Hematopoietic multipotent progenitor cell treated with erythropoietin and hydrocortisone succinate and interleukin-3 and kit ligand, for 8 days (in vitro differentiated cells): ENCODE measurements around the gene SIGLEC12.
"Not testable (repeated sequence)": the region's sequence is repeated elsewhere in the genome, so short reads cannot be mapped to it uniquely, and the experiment has no call there.

Experiments used
- DNase-seq: peaks from one replicate; pipeline ENCODE4 v3.0.0-alpha.2; 2015

SIGLEC12 gene

DNA sequence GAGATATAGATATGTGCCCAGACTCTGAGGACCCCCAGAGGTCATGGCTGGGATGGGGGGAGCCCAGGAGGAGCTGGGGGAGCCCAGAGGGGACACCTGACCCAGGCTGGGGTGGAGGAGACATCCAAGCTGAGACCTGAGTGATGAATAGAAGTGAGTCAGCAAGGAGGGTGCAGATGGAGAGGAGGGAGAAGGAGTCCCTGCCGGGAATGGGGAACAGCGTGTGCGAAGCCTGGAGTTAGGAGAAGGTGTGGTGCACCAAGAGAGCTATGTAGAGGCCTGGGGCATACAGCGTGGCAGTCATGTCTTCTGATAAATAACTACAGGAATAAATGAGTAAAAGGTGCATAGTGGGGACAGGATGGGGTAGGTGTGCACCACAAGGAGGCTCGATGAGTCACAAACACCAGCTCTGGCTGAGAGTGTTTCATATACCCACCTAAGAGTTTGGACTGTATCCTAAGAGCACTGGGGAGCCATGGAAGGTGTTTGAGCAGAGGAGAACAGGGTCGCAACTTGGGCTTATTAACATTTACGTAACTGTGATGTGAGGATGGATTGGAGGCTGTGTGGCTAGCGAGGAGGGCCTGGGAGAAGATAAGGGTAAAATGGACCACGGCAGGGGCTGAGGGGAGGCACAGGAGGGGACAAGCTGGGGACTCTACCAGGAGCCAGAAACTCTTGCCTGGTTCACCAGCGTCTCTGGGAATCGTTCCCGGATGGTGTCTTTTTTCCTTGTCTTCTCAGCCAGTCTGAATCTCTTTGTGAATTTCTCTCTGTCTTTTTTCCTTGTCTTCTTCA is 21.9 kb downstream of the SIGLEC12 start:
- no peak for DNase-seq

DNA sequence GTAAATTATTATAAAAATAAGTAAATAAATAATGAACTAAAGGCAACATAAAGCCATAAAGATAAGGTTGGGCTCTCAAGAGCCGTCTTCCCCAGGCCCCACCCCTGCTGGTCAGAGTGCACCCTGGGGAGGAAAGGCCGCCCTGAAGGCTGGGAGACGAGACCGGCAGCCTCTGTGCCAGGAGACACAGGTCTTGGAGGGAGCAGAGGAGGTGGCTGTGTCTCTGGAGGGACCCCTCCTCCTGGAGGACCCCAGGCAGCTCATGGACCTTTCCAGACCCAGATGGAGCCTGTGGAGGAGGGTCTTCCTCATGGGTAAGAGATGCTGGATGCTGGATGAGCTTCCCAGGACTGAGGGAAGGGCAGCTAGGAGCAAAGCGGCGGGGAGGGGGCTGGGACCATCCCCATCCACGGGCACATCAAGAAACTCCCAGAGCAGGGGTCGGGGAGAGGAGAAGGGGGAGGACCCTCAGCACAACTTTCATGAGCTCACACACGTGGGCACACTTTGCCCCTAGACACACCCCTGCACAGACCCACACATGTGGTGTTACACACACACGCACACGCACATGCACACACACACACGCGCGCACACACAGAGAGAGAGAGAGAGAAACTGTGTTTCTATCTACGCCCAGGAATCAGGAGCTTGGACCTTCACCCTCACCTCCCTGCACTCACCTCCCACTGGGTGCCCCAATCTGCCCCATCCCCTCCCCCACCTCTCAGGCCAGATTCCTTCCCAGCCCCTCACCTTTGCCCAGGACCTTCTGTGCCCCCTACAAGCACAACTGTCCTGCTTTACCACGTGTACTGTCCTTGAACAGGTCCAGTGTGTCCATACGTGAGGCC is 23.0 kb downstream of the SIGLEC12 start, which contains the start of gene CEACAM18:
TSS of gene CEACAM18 (plus strand) at position 159 of the 854 bp plus-strand sequence.
- no peak for DNase-seq

DNA sequence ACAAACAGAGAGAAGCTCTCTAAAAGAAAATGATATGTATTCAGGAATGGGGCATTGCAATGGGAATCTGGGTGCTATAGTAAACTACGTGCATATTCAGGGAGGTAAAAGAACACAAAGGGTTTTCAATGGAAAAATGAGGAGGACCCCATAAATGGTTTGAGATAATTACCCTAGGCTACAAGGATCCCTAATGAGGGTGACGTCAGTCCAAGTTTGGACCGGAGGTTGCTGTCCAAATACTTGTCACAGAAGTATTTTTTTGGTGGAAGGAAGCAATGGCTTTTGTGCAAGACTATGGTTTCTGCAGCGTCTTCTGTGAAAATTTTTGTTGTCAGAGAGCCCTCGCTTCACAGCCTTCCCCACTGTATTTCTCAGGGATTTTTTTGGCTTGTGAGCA is 24.3 kb downstream of the SIGLEC12 start:
- no peak for DNase-seq

DNA sequence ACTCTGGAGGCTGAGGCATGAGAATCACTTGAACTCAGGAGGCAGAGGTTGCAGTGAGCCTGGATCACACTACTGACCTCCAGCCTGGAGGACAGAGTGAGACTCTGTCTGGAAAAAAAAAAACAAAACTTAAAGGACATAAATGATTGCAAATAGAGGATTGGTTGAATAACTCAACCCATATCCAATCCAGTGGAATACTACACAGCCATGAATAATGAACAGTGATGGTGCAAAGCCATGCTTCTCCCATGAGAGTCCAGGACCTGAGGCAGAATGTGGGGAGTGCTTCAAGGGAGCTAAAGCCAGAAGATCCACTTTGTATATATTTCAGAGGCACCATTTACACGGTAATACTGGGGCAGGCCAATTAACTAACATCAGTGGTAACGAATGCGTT is 25.4 kb downstream of the SIGLEC12 start:
- no peak for DNase-seq

DNA sequence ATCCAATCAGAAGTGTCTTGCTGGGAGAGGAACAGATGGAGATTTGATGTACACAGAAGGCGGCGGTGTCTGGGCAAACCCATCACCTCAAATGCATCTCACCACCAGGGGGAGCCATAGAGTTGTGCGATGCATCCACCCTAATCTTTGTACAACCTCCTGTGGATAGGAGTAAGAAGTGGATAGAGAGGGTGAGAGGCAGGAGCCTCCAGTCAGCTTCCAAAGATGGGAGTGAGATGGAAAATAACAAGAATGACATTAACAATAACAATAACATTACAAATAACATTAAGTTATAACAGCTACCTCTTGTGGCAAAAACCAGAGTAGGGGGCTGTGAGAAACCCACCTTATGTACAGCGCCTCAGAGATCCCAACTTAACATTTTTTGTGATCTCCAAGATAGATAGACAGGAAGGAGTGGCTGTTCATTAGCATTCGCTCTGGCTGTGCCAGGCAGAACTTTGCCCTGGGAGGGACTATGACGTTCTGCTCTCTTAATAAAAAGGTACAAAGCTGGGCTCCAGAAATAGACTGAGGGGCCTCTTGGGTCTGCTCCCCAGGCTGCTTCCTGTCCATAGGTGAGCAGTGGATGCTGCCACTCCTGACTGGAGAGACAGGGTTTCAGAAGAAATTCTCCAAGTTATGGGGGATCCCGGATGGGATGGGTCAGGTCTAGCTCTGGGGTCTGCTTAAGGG is 28.4 kb downstream of the SIGLEC12 start:
- DNase-seq: peak; percentile 90

DNA sequence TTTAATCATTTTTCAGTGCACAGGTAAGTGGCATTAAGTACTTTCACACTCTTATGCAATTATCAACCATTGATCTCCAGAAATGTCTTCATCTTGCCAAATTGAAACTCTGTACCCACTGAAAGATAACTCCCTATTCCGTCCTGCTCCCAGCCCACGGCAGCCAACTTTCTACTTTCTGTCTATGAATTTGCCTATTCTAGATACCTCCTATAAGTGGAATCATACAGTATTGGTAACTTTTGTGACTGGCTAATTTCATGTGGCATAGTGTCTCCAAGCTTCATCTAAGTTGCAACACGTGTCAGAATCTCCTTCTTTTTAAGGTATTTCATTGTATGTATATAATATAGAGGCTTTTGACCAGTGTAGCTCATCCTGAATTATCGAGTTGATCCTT is 29.0 kb downstream of the SIGLEC12 start:
- DNase-seq: peak; percentile 4

DNA sequence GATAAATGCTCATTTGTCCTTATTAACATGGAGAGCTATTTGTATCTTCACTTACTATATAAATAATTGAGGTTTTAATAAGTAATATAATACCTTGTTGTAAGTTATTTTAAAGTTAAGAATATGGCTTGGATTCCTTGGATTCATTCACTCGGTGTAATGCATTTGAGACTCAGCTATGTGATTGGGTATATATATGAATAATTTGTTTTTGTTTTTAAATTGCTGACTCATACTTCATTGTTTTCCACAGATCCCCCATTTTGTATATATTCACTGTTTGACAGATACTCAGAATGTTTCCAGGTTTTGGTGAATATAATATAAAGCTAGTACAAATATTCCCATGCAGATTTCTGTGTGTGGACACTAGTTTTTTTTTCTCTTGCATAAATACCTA is 30.1 kb downstream of the SIGLEC12 start:
- peak; percentile 7 for DNase-seq

DNA sequence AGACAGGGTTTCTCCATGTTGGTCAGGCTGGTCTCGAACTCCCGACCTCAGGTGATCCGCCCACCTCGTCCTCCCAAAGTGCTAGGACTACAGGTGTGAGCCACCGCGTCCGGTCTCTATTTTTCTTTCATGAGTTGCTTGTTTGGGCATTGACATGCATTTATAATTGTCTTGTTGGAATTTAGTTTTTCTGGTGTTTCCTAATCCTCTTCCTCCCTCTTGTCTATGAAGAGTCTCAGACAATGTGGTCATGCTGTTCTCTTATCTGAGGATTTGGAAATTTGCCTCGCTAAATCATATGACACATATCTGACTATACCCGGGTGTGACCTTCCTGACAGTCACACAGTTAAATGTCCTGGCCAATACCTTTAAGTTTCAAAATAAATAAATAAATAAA is 30.6 kb downstream of the SIGLEC12 start:
- peak; percentile 85 for DNase-seq

DNA sequence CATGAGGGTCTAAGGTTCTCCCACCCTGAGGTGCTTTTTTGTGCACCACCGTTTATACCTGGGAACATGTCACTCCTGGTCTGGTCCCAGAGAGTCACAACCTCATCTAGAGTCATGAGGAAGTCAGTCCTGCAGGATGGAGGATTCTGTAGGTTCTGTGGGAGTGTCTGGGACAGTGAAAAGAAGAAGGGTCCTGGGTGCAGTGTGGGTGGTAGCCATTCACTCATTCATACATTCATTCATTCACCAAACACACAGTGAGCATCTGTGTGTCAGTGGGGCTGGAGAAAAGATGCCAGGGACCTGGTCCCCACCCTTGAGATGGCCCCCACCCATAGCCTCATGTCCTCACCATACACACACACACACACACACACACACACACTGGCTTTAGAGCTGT is 32.0 kb downstream of the SIGLEC12 start:
- no peak for DNase-seq

DNA sequence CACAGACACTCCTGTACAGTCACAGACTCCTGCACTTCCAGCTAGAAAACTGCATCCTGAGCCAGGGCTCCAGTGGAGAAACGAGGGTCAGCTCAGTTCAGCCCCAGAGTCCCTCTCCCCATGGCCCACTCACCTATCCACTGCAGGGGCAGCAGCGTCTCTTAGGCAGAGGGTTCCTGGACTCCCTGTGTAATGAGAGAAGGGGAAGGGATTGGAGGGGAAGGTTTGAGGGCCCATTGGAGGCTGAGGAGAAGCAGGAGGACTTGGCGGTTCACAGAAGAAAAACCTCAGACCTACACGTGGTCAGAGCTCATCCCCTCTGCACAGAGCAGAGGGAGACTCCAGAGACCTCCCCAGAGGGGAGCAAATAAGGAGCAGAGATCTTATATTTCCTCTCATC is 32.4 kb downstream of the SIGLEC12 start:
- no peak for DNase-seq

DNA sequence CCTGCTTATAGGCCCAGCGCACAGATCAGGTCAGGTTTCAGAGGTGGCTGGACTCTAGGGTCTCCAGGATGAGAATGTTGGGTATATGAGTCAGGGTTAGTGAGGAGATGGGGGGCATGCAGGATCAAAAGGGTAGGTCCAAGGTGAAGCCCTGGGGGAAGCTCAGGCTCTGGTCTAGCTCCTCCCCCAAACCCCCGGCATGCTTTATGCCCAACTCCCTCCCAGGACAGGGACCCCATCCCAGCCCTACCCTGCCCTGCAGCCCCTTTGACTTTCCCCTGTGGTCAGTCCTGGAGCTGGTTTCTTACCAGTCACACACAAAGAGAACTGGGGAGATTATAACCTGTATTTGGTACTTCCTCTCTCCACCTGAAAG is 33.1 kb downstream of the SIGLEC12 start:
- DNase-seq: no peak

DNA sequence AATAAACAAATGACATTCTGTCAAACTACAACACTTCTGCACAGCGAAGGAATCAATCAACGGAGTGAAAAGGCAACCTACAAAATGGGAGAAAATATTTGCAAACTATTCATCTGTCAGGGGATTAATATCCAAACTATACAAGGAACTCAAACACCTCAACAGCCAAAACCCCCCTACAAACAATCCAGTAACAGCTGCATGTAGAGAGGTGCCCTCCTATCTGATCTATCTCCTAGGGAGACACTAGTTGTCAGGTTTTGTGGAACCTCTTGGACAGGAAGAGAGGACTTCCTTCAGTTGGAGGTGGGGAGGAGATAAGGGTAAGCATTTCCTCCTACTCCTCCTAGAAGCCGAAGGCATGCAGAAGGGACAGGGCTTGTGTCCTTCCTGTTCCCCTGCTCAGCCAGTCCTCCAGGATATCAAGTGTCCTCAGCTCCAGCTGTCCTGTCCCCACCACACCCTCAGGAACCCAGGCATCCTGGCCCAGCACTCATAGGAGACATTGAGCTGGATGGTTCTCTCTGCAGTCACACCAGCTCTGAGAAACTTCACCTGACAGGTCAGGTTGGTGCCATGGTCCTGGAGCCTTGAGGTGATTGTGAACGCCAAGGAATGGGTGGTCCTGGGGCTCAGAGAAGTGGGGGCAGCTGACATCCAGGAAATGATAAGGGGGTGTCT is 33.6 kb downstream of the SIGLEC12 start:
- peak; percentile 68 for DNase-seq

DNA sequence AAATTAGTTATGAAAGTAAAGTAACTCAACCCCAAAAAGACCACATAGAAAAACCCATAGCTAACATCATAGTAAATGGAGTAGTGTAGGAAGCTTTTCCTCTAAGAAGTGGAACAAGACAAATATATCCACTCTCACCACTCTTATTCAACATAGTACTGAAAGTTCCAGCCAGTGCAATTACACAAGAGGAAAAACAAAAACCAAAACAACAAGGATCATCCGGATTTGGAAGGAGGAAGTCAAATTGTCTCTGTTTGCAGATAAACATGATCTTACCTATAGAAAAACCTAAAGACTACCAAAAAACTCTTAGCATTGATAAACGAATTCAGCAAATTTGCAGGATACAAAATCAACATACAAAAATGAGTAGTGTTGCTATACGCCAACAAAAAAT is 34.9 kb downstream of the SIGLEC12 start:
- no peak for DNase-seq

DNA sequence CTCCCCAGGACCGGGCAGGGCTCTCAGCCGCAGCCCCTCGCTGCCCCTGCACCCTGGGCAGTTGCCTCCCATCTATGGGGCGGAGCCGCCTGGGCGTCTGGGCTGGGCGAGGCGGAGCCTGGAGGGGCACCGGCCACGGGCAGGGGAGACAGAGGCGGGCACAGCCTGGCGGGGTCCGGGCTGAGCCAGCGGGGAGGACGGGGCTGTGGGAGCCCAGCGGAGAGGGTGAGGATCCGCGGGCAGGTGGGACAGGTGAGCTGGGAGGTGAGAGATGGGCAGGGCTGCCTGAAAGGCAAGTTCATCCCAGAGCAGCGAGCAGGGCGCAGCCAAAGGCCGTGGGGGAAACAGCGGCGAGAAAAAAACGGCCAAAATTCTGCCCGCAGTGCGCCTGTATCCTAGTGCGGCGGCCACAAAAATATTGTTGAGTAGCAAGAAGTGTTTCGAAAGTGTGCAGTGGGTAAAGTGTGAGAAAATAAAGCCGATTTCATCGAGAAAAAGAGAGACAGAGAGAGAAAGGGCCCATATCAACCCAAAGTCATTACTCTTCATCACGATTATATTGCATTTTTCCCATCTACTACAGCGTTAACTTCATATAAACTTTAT is 37.5 kb downstream of the SIGLEC12 start:
- DNase-seq: not testable (repeated sequence)

DNA sequence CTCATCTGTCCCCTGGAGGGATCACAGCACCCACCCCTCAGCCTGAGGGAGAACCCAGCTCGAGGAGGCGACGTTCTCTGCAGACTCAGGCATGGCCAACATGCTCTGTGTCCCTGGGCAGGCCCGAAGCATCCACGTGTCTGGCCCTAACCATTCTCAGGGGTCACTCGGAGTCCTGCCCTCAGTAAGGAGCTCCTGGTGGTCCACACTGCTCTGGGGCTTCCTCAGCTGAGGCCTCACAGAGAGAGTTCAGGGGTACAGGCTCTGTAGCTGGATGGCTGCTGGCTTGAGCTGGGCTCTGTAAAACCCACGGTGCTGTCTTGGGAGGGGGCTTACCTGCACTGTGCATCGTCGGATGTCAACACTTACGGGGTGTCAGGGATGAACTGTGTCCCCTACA is 38.9 kb downstream of the SIGLEC12 start:
- no peak for DNase-seq

DNA sequence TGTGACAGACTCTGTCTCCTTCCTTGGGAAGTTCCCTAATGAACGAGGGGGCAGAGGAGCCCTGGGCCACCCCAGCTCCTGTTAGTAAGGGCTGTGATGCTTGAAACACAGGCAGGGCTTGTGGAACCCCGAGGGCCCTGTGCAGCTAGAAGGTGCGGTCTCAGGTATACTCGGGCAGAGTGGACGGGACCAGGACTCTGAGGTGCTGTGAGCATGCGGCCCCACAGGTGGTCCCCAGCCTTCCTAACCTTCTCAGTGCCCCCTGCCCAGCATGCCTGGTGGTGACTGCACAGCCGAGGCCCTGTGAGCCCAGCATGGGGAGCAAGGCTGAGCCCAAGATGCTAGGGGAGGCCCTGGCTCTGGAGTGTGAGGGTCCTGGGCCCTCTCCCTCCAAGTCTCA is 39.3 kb downstream of the SIGLEC12 start:
- no peak for DNase-seq

DNA sequence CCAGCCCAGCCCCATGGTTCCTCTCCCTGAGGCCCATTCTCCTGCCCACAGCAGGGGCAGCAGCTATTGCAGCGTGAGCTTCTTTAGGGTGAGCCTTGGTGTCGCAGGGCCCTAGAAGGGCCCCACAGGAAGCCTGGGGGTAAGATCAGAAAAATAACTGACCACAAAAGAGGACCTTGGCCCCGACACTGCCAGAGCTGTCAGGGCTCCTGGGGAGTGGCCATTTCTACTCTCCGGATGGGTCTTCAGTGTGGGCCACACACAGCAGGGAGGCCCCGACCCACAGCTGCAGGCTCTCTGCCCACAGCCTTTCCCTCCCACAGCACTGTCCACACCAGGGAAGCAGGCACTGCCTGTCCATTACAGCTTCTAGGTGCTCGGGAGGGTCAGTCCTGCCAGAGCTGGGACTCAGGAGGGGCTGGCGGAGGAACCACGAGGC is 39.9 kb downstream of the SIGLEC12 start:
- DNase-seq: peak; percentile 32

DNA sequence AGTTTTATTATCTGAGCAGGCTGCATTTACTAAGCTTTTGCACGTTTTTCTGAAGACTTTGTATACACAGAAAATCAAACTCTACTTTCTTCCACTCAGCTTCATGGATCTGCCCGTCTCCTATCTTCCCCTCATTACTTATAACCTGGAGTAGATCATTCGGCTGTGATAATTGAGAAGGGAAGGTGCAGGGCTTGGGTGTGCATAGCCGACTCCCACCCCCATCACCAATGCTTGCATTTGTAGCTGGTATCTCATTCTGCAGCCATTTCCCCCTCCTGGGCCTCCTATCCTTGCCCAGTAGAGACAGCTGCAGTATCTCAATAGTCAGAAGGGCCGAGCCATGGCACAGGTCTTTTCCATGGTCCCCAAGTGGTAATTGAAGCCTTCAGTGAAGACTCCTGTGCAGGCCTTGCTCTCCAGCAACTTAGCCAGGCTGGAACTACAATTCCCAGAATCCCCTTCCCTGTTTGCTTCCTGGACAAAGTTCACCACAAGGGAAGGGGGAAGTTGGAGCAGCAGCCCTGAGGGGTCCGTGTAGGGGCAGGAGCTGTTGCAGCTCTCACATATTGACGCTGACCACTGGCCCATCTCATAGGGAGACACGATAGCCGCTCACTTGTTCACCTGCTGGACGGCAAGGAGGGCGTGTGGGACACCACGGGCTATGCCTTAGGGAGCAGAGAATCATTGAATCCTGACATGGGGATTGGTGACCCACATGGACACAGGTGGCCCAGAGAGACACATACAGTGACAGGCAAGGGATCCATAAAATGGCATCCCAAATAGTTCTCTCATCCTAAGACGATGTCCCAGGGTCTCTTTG is 41.2 kb downstream of the SIGLEC12 start:
- DNase-seq: peak; percentile 61

DNA sequence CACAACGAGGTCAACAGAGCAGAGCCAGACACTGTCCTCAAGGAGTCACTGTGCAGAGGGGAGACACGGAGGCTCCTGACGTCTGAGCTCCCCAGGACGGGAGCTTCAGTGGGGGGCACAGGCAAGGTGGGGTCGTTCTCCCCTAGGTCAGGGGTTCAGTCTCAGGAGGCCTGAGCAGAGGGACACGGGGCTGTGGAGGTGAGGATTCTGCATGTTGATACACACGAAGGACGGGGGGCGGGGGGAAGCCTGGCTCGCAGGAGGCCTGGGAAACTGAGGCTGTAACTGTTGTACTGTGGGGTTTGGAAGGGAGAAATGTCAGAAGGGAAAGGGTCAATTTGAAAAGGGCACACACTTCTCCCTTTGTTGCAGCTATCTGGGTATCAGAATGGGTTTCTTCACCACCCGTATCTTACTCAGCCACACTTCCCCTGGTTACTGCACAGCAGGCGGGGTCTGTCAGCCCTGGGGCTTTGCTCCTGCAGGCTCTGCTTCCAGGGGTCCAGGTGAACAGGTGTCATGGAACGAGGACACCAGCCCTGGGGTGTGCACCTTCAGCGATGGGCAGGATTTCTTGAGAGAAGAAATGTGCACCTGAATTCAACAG is 42.6 kb downstream of the SIGLEC12 start:
- DNase-seq: no peak

DNA sequence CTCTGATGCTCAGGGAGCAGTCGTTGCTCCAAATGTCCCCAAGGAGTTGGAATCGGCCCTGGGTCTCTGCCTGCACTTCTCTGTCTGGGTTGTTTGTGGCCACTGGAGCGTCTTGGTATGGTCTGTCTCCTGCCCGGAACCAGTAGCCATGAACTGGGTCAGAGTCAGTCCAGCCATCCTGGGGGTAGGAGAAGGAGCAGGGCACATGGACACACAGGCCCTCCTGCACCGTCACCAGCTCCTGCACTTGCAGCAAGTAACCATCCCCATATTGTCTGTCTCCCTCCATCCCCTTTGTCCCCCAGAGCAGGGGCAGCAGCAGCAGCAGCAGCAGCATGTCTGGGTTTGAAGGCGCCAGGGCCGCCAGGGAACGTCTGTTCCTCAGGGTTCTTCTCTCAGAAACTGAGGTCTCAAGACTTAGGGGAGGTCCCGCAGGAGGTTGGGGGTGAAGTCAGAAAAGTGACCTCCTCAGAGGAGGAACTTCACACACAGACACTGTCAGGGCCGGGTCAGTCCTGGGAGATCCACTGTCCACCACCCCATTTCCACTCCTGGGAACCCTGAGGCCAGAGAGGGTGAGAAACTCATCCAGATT is 43.5 kb downstream of the SIGLEC12 start, which contains the start of gene SIGLEC8:
TSS of gene SIGLEC8 (minus strand) at position 404 of the 595 bp plus-strand sequence. CDS start at position 337, 67 bp downstream.
- no peak for DNase-seq
